Measurements from ENCODE around the gene COL4A4.

DNA sequence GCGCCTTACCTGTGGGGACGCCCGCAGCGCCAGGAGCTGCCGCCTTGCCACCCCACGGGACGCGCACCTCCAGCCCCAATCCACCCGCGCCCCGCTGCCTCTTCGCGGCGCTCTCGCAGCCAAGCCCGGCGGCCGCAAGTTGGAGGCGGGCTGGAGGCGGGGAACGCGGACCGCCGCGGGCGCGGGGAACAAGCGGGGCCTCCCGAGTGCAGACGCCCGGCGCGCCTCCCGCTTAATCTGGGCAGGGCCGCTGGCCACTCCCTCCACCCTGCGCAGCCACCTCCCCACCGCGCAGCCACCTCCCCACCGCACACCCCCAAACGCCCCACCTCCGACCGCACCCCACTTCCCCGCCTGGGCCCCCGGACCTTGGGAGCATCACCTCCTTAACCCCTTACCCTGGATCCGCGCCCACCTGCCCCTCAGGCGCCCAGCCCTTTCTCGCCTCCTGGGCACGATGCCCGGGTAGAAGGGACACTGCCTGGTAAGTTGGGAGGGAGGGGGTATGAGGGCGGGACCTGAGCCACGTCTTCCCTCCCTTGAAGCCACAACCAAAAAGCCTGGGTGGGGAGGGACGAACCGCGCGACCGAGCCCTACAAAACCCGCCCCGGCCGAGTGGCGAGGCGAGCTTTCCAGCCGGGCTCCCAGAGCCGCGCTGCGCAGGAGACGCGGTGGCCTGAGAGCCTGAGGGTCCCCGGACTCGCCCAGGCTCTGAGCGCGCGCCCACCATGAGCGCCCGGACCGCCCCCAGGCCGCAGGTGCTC is at the start of gene COL4A4, which contains the start of gene COL4A3:
- TF ChIP-seq, protein P1, sequence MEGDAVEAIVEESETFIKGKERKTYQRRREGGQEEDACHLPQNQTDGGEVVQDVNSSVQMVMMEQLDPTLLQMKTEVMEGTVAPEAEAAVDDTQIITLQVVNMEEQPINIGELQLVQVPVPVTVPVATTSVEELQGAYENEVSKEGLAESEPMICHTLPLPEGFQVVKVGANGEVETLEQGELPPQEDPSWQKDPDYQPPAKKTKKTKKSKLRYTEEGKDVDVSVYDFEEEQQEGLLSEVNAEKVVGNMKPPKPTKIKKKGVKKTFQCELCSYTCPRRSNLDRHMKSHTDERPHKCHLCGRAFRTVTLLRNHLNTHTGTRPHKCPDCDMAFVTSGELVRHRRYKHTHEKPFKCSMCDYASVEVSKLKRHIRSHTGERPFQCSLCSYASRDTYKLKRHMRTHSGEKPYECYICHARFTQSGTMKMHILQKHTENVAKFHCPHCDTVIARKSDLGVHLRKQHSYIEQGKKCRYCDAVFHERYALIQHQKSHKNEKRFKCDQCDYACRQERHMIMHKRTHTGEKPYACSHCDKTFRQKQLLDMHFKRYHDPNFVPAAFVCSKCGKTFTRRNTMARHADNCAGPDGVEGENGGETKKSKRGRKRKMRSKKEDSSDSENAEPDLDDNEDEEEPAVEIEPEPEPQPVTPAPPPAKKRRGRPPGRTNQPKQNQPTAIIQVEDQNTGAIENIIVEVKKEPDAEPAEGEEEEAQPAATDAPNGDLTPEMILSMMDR (IDR thresholded peaks at IDR 0.05), result no peak
- no peak for TF ChIP-seq POLR2AphosphoS5 (IDR thresholded peaks at IDR 0.05; ENCODE audit: insufficient read depth in 1 of 2, low read depth in 1 of 2)

Measured in vagina (tissue), 2 donors.